Nephron progenitor cell (in vitro differentiated cells): ENCODE results near the gene CKAP2.
A peak's percentile ranks its signal among the peaks of the same experiment; 100 is the strongest.
"Not testable (repeated sequence)": the region's sequence is repeated elsewhere in the genome, so short reads cannot be mapped to it uniquely, and the experiment has no call there.

Experiments
- DNase-seq: peaks from one replicate; pipeline ENCODE4 v3.0.0; 2021
- H3K27ac Mint-ChIP-seq: 2 replicates; pipeline ENCODE4 v1.8.0; 2021; ENCODE audit warnings: mild to moderate bottlenecking, moderate library complexity, mixed read lengths
- H3K27me3 Mint-ChIP-seq: 2 replicates; pipeline ENCODE4 v1.8.0; 2021; ENCODE audit warnings: mild to moderate bottlenecking, low read depth, mixed read lengths; ENCODE audit not compliant: poor library complexity
- H3K36me3 Mint-ChIP-seq: 2 replicates; pipeline ENCODE4 v1.8.0; 2021; ENCODE audit warnings: low read depth, mixed read lengths
- H3K4me1 Mint-ChIP-seq: 2 replicates; pipeline ENCODE4 v1.8.0; 2021; ENCODE audit warnings: mixed read lengths
- H3K4me3 Mint-ChIP-seq: 2 replicates; pipeline ENCODE4 v1.8.0; 2021; ENCODE audit warnings: mild to moderate bottlenecking, moderate library complexity, mixed read lengths
- H3K9me3 Mint-ChIP-seq: 2 replicates; pipeline ENCODE4 v1.8.0; 2021; ENCODE audit warnings: mild to moderate bottlenecking, moderate library complexity, mixed read lengths
- TF ChIP-seq, protein P1 (sequence below): fragments of 200-600 bp; sonication (generic); IDR thresholded peaks from 2 replicates; pipeline ENCODE4 v1.5.0; 2021; ENCODE audit warnings: antibody characterized with exemption

The CKAP2 gene, protein sequence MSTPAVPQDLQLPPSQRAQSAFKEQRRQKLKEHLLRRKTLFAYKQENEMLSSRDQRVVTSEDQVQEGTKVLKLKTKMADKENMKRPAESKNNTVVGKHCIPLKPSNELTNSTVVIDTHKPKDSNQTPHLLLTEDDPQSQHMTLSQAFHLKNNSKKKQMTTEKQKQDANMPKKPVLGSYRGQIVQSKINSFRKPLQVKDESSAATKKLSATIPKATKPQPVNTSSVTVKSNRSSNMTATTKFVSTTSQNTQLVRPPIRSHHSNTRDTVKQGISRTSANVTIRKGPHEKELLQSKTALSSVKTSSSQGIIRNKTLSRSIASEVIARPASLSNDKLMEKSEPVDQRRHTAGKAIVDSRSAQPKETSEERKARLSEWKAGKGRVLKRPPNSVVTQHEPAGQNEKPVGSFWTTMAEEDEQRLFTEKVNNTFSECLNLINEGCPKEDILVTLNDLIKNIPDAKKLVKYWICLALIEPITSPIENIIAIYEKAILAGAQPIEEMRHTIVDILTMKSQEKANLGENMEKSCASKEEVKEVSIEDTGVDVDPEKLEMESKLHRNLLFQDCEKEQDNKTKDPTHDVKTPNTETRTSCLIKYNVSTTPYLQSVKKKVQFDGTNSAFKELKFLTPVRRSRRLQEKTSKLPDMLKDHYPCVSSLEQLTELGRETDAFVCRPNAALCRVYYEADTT

DNA sequence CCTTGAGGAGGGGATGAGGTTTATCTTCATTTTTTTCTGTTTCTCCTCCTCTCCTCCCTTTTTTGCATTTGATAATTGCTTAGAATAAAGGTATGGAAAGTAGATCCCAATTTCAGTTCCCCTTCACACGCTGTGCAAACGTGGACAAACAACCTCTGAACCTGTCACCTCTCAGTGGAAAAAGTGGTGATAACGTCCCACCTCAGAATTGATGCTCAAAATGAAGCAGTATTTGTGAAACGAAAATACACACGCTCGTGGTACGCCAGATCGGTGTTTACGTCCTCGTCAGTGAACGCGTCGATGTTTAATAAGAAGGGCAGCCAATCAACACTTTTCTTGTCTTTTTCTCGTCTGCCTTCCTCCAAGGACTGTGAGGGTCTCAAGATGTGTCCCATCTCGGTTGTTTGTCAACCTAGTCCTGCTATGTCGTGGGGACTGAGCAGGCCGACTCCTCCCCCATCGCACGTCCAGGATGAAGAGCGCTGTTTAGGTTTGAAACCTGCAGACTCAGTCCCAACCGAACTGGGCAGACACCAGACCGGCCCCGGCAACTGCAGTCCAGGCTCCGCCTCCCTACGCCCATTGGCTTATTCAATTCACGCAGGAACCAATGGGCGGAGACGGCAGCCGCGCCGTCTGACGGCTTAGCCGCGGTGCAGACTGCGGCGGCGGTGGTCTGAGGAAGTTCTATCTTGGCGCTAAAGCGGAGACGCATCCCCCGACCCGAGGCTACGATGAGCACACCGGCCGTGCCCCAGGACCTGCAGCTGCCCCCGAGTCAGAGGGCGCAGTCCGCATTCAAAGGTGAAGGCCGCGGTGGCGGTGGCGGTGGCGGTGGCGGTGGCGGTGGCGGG, at the start of gene CKAP2:
CKAP2 (plus strand) TSS at position 659 of the 857 bp plus-strand sequence; CDS start at position 738, 79 bp downstream.
- H3K27me3 Mint-ChIP-seq: peaks cover 8% of the 10 kb centered on the region
- TF ChIP-seq, protein P1, sequence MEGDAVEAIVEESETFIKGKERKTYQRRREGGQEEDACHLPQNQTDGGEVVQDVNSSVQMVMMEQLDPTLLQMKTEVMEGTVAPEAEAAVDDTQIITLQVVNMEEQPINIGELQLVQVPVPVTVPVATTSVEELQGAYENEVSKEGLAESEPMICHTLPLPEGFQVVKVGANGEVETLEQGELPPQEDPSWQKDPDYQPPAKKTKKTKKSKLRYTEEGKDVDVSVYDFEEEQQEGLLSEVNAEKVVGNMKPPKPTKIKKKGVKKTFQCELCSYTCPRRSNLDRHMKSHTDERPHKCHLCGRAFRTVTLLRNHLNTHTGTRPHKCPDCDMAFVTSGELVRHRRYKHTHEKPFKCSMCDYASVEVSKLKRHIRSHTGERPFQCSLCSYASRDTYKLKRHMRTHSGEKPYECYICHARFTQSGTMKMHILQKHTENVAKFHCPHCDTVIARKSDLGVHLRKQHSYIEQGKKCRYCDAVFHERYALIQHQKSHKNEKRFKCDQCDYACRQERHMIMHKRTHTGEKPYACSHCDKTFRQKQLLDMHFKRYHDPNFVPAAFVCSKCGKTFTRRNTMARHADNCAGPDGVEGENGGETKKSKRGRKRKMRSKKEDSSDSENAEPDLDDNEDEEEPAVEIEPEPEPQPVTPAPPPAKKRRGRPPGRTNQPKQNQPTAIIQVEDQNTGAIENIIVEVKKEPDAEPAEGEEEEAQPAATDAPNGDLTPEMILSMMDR: no peak
- peaks cover 57% of the 10 kb centered on the region for H3K4me1 Mint-ChIP-seq
- H3K9me3 Mint-ChIP-seq: no peaks in the 10 kb centered on the region
- peak within 1 kb of the TSS; percentile 88 for H3K4me3 Mint-ChIP-seq
- DNase-seq: peak; percentile 94
- H3K36me3 Mint-ChIP-seq: peaks cover 39% of the 10 kb centered on the region
- H3K27ac Mint-ChIP-seq: peak within 1 kb of the TSS; percentile 99

DNA sequence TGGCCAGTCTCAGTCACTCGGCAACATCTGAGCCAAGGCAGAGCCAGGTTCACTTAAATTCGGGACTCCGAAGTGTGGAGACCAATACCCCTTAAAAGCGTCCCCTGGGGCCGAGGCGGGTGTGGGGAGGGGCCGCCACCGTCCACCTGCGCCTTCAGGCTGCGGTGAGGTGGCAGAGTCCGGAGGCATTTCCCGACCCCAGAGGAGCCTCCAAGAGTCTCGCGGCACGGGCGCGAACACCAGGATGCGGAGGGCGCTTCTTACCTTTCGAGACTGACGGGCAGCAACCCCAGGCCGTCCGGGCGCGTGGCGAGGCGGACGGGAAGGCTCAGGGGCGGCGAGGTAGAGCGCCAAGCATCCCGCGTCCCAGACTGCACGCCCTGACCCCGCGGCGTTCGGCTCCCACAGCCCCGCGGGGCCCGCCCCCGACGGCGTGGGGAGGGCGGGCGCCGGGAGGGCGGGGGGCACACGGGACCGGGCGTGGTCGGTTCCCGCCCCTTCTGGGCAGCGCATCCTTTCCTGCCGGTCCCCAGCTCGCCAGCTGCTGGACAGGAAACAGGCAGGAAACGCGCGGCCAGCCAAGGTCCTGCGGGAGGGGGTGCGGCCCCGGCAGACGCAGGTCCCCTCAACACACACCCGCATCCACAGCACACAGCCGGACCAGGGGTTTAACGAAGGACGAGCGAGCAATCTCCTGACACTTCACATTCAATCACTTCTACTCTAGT, 49.3 kb upstream of the CKAP2 start, which contains the start of gene THSD1:
THSD1 (minus strand) TSS at position 406 of the 728 bp plus-strand sequence. CDS start 3,572 bp downstream, outside the sequence.
- Mint-ChIP-seq H3K36me3 (peaks cover 19% of the 10 kb centered on the region), H3K9me3 (peaks cover 6% of the 10 kb centered on the region), H3K27me3 (peaks cover 53% of the 10 kb centered on the region), H3K4me3 (peak within 1 kb of the TSS; percentile 79), H3K27ac (no peak within 1 kb of the TSS), H3K4me1 (peaks cover 6% of the 10 kb centered on the region)
- DNase-seq: peak; percentile 57
- TF ChIP-seq, protein P1: no peak

DNA sequence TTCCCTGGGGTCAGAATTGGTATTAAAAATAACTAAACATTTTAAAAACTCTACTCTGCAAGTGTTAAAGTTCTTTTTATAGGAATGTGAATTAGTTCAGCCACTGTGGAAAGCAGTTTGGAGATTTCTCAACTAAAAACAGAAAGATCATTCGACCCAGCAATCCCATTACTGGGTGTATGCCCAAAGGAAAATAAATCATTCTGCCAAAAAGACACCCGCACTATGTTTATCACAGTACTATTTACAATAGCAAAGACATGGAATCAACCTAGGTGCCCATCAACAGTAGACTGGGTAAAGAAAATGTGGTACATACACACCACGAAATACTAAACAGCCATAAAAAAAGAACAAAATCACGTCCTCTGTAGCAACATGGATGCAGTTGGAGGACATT, 48.6 kb upstream of the CKAP2 start:
- Mint-ChIP-seq H3K36me3 (peaks cover 23% of the 10 kb centered on the region), H3K9me3 (peaks cover 6% of the 10 kb centered on the region), H3K4me1 (peaks cover 6% of the 10 kb centered on the region), H3K27ac (no peak overlapping the region), H3K27me3 (peaks cover 53% of the 10 kb centered on the region), H3K4me3 (peak overlapping the region; percentile 70)
- DNase-seq: no peak
- TF ChIP-seq, protein P1: no peak

DNA sequence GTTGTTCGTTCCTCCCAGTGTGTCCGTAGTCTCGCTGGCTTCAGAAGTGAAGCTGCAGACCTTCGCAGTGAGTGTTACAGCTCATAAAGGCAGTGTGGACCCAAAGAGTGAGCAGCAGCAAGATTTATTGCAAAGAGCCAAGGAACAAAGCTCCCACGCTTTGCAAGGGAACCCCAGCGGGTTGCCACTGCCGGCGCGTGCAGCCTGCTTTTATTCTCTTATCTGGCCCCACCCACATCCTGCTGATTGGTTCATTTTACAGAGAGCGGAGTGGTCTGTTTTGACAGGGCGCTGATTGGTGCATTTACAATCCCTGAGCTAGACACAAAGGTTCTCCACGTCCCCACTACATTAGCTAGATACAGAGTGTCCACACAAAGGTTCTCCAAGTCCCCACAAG, 47.8 kb upstream of the CKAP2 start:
- DNase-seq, H3K9me3 Mint-ChIP-seq, H3K27ac Mint-ChIP-seq, H3K4me1 Mint-ChIP-seq: not testable (repeated sequence)
- H3K36me3 Mint-ChIP-seq: peaks cover 30% of the 10 kb centered on the region
- H3K4me3 Mint-ChIP-seq: peak overlapping the region; percentile 45
- H3K27me3 Mint-ChIP-seq: peaks cover 52% of the 10 kb centered on the region

DNA sequence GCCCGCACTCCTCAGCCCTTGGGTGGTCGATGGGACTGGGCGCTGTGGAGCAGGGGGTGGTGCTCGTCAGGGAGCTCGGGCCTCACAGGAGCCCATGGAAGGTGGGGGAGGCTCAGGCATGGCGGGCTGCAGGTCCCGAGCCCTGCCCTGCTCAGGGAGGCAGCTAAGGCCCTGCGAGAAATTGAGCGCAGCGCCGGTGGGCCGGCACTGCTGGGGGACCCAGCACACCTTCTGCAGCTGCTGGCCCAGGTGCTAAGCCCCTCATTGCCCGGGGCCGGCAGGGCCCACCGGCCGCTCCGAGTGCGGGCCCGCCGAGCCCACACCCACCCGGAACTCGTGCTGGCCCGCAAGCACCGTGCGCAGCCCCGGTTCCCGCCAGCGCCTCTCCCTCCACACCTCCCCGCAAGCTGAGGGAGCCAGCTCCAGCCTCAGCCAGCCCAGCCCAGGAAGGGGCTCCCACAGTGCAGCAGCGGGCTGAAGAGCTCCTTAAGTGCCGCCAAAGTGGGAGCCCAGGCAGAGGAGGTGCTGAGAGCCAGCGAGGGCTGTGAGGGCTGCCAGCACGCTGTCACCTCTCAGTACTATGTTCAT, 47.1 kb upstream of the CKAP2 start:
- not testable (repeated sequence) for DNase-seq, H3K9me3 Mint-ChIP-seq, H3K4me3 Mint-ChIP-seq, H3K4me1 Mint-ChIP-seq, H3K27ac Mint-ChIP-seq
- peaks cover 30% of the 10 kb centered on the region for H3K36me3 Mint-ChIP-seq
- peaks cover 45% of the 10 kb centered on the region for H3K27me3 Mint-ChIP-seq

DNA sequence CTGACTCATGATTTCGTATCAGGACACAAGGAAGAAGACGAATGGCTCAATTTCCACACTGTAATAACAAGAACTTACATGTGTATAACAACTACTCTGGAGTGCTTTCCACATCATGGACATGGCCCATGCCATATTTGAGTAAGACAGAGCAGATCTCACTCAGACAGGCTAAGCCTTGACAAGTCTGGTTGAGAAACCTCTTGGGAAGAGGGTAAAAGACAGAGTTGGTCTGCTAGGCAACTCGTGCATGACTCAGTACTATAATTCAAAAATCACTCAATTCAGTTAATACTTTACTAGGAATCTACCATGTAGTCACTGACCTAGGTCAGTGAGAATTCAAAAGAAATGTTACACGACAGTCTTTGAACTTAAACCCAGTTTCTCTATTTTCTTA, 43.6 kb upstream of the CKAP2 start:
- TF ChIP-seq, protein P1: no peak

More for the DNA sequence above, 43.6 kb upstream of the CKAP2 start:
- no peak overlapping the region for H3K4me3 Mint-ChIP-seq
- no peak for DNase-seq
- H3K9me3 Mint-ChIP-seq: peaks cover 6% of the 10 kb centered on the region
- no peaks in the 10 kb centered on the region for H3K4me1 Mint-ChIP-seq
- H3K36me3 Mint-ChIP-seq: peaks cover 32% of the 10 kb centered on the region
- H3K27me3 Mint-ChIP-seq: peaks cover 13% of the 10 kb centered on the region
- no peak overlapping the region for H3K27ac Mint-ChIP-seq
